ENCODE data around the gene TRAPPC10.

The TRAPPC10 gene

GRCh38 chr21:44087426-44088400 lies 75.6 kb downstream of the TRAPPC10 start:
- no peak overlapping the region for H3K4me3 ChIP-seq (IDR thresholded peaks at IDR 0.05; ENCODE audit: insufficient read depth, low read depth, low read length)
- no peaks in the 10 kb centered on the region for H3K27me3 ChIP-seq (ENCODE audit: insufficient read depth, low read depth)
- H3K4me1 ChIP-seq (ENCODE audit: low read depth, poor library complexity, severe bottlenecking), result no peaks in the 10 kb centered on the region
- no peaks in the 10 kb centered on the region for H4K20me1 ChIP-seq (ENCODE audit: insufficient read depth)
- H2AFZ ChIP-seq (ENCODE audit: low read depth), result no peak overlapping the region
- no peak for TF ChIP-seq CTCF (conservative IDR thresholded peaks at IDR 0.05; ENCODE audit: low read depth, low read length)
- H3K4me2 ChIP-seq, result no peak overlapping the region
- H3K9ac ChIP-seq, result no peak overlapping the region
- no peaks in the 10 kb centered on the region for H3K79me2 ChIP-seq (ENCODE audit: insufficient read depth, low read depth)
- H3K27ac ChIP-seq, result no peak overlapping the region
- peaks cover 15% of the 10 kb centered on the region; the same call in 1 of the 2 replicates for H3K36me3 ChIP-seq (ENCODE audit: insufficient read depth)

- H3K9ac ChIP-seq, result no peak overlapping the region
- no peak for TF ChIP-seq CTCF (conservative IDR thresholded peaks at IDR 0.05; ENCODE audit: low read depth, low read length)
- no peaks in the 10 kb centered on the region for H3K4me1 ChIP-seq (ENCODE audit: low read depth, poor library complexity, severe bottlenecking)
- H3K79me2 ChIP-seq (ENCODE audit: insufficient read depth, low read depth), result no peaks in the 10 kb centered on the region
- no peaks in the 10 kb centered on the region for H4K20me1 ChIP-seq (ENCODE audit: insufficient read depth)
- no peaks in the 10 kb centered on the region for H3K27me3 ChIP-seq (ENCODE audit: insufficient read depth, low read depth)
- H3K27ac ChIP-seq, result no peak overlapping the region
- H3K4me2 ChIP-seq, result no peak overlapping the region
- H2AFZ ChIP-seq (ENCODE audit: low read depth), result no peak overlapping the region
- no peak overlapping the region for H3K4me3 ChIP-seq (IDR thresholded peaks at IDR 0.05; ENCODE audit: insufficient read depth, low read depth, low read length)
- H3K36me3 ChIP-seq (ENCODE audit: insufficient read depth), result peaks cover 15% of the 10 kb centered on the region; the same call in 1 of the 2 replicates
Measured at GRCh38 chr21:44088401-44088780, 76.3 kb downstream of the TRAPPC10 start.

- peaks cover 11% of the 10 kb centered on the region; the same call in 1 of the 2 replicates for H3K36me3 ChIP-seq (ENCODE audit: insufficient read depth)
- no peak for TF ChIP-seq CTCF (conservative IDR thresholded peaks at IDR 0.05; ENCODE audit: low read depth, low read length)
- H3K4me3 ChIP-seq (IDR thresholded peaks at IDR 0.05; ENCODE audit: insufficient read depth, low read depth, low read length), result no peak overlapping the region
- no peaks in the 10 kb centered on the region for H4K20me1 ChIP-seq (ENCODE audit: insufficient read depth)
- H3K9ac ChIP-seq, result no peak overlapping the region
- no peak overlapping the region for H3K27ac ChIP-seq
- no peak overlapping the region for H2AFZ ChIP-seq (ENCODE audit: low read depth)
- no peaks in the 10 kb centered on the region for H3K79me2 ChIP-seq (ENCODE audit: insufficient read depth, low read depth)
- H3K27me3 ChIP-seq (ENCODE audit: insufficient read depth, low read depth), result no peaks in the 10 kb centered on the region
- no peaks in the 10 kb centered on the region for H3K4me1 ChIP-seq (ENCODE audit: low read depth, poor library complexity, severe bottlenecking)
- no peak overlapping the region for H3K4me2 ChIP-seq
Measured at GRCh38 chr21:44089001-44089911, 77.1 kb downstream of the TRAPPC10 start.

- no peaks in the 10 kb centered on the region for H4K20me1 ChIP-seq (ENCODE audit: insufficient read depth)
- H3K27ac ChIP-seq, result no peak overlapping the region
- no peak overlapping the region for H3K4me2 ChIP-seq
- no peak overlapping the region for H3K4me3 ChIP-seq (IDR thresholded peaks at IDR 0.05; ENCODE audit: insufficient read depth, low read depth, low read length)
- no peak overlapping the region for H2AFZ ChIP-seq (ENCODE audit: low read depth)
- H3K79me2 ChIP-seq (ENCODE audit: insufficient read depth, low read depth), result no peaks in the 10 kb centered on the region
- no peaks in the 10 kb centered on the region for H3K4me1 ChIP-seq (ENCODE audit: low read depth, poor library complexity, severe bottlenecking)
- H3K27me3 ChIP-seq (ENCODE audit: insufficient read depth, low read depth), result no peaks in the 10 kb centered on the region
- peaks cover 9% of the 10 kb centered on the region; the same call in 1 of the 2 replicates for H3K36me3 ChIP-seq (ENCODE audit: insufficient read depth)
- H3K9ac ChIP-seq, result no peak overlapping the region
- no peak for TF ChIP-seq CTCF (conservative IDR thresholded peaks at IDR 0.05; ENCODE audit: low read depth, low read length)
Measured at GRCh38 chr21:44090325-44090724, 78.2 kb downstream of the TRAPPC10 start.
